GM12873 (cell line): ENCODE results near the gene CRTAP.

ENCODE experiments used
- CTCF ChIP-seq: IDR thresholded peaks from 2 replicates; pipeline ENCODE4 v1.5.1; 2012; ENCODE audit warnings: low read depth, mild to moderate bottlenecking, moderate library complexity, low read length, control low read depth; ENCODE audit not compliant: insufficient read depth; ENCODE audit errors: missing control alignments

CRTAP gene

GRCh38 chr3:33113772-33114621, at the start of gene CRTAP:
Gene CRTAP (plus strand): TSS chr3:33114014. CDS start chr3:33114078, 64 bp downstream.
- peak; percentile 8 for TF ChIP-seq CTCF

- TF ChIP-seq CTCF, result peak; percentile 68
Measured at GRCh38 chr3:33064929-33065328, 48.9 kb upstream of the CRTAP start.

- TF ChIP-seq CTCF, result no peak
Measured at GRCh38 chr3:33067484-33067883, 46.3 kb upstream of the CRTAP start.

- TF ChIP-seq CTCF, result no peak
Measured at GRCh38 chr3:33071181-33071580, 42.6 kb upstream of the CRTAP start.

- TF ChIP-seq CTCF, result no peak
Measured at GRCh38 chr3:33071946-33072345, 41.9 kb upstream of the CRTAP start.

- TF ChIP-seq CTCF, result peak; percentile 98
Measured at GRCh38 chr3:33074217-33075067, 39.4 kb upstream of the CRTAP start.

- TF ChIP-seq CTCF, result no peak
Measured at GRCh38 chr3:33075995-33076394, 37.8 kb upstream of the CRTAP start.
